Stimulated activated CD4-positive, alpha-beta T cell treated with anti-CD3 and anti-CD28 coated beads, Interleukin-4, amount 100 ng/mL, for 48 hours (primary cell): ENCODE data around the gene ATAD3A.
"Not testable (repeated sequence)": the region's sequence is repeated elsewhere in the genome, so short reads cannot be mapped to it uniquely, and the experiment has no call there.

Experiments used
- DNase-seq, 2 donors: peaks; one replicate each; pipeline ENCODE4 v3.0.0-alpha.2; 2020; ENCODE audit warnings: low read depth in 2 of 2

Gene ATAD3A

DNA sequence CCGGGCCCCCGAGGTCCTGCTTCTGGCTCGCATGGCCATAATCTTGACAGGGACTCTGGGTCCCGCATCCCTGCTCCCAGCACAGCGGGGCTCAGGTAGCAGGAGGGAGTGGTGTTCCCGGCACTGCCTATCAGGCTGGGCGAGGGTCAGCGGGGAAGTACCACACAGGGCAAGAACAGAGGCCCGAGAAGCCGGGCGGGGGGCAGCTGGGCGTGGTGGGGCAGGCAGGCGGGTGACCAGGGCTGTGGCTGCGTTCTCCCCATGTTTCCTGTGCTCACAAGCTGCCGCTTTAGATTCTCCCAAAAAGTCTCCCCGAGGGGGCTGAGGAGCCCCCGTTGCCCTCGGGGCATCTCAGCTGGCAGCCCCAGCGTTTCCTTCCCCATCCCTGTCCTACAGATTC, 22.1 kb upstream of the ATAD3A start:
- DNase-seq, result no peak

DNA sequence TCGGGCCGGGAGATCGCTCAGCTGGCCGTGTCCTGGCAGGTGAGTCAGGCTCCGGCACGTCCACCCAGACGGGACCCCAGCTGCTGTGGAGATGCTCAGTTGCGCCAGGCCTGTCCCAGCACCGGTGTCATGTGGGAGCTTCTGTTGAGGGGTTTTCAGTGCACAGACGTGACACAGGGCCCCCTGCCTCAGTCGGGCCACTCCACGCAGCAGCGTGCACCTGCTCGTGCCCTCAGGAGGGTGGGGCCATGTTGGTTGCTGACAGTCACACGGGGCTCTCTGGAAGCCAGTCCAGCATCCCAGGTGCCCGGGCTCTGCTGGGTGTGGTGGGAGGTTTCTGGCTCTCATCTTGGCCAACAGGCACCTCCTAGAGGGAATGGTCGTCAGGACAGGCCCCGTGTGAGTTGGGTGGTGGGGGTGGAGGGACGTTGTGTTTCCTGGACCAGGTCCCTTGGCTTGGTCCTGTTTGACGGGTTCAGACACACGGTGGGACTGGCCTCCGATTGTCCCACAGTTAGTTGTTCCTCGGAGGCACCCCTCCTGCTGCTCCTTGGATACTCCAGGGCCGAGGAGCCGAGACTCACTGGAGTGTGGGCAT, 21.2 kb upstream of the ATAD3A start:
- DNase-seq, result no peak

DNA sequence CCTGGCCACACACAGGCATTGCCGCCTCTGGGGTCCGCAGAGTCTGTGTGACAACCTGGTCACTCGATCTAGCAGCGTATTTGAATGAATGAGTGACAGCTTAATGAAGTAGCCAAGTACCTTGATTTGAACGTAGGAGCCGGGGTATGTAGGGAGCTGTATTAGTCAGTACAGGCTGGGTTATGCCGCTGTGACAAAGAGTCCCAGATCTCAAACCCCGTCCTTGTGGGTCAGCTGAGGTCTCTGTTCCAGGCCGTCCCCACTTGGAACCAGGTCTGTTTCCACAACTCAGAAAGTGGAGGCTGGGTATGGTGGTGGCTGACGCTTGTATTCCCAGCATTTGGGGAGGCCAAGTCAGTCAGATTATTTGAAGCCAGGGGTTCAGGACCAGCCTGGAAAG, 20.4 kb upstream of the ATAD3A start:
- DNase-seq, result no peak

DNA sequence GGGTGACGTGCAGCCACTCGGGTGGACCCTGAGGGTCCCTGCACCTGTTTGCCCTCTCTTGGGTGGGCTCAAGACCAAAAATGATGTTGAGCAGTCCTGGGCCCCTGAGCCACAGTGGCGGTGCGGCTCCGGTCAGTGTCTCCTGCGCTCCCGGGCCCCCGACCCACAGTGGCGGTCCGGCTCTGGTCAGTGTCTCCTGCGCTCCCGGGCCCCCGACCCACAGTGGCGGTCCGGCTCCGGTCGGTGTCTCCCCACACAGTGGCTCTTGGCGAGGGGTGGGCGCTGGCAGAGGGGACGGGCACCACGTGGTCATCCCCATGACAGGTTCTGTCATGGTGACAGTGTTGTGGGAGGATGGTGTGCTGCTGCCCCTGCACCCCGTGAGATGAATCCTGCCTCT, 17.7 kb upstream of the ATAD3A start:
- DNase-seq, result not testable (repeated sequence)

DNA sequence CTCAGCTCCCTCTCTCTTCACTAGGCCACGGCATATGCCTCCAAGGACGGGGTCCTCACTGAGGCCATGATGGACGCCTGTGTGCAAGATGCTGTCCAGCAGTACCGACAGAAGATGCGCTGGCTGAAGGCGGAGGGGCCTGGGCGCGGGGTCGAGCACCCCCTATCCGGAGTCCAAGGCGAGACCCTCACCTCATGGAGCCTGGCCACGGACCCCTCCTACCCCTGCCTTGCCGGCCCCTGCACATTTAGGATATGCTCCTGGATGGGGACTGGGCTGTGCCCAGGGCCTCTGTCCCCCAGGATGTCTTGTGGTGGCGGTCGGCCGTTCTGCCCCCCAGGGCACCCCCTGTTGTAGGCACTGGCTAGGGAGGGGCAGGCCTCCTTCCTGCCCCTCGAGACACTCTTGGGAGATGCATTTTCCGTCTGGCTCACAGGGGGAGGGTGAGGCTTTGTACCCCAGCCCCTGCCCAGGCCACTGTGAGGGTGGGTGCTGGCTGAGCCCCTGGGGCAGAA, 16.4 kb upstream of the ATAD3A start:
- DNase-seq, result not testable (repeated sequence)

DNA sequence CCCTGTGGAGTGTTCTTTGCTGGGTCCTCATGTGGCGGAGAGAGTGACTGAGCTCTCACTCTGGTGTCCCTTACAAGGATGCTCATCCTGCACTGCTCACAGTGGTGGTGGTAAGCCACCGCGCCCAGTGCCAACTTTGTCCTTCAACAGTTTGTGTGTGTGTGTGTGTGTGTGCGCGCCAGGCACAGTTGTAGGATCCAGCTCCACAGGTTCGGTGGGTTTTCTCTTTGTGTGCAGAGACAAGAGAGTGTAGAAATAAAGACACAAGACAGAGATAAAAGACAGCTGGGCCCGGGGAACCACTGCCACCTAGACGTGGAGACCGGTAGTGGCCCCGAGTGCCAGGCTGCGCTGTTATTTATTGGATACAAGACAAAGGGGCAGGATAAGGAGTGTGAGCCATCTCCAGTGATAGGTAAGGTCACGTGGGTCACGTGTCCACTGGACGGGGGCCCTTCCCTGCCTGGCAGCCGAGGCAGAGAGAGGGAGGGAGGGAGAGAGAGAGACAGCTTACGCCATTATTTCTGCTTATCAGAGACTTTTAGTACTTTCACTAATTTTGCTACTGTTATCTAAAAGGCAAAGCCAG, 7.1 kb upstream of the ATAD3A start:
- peak; percentile 70 to 75 for DNase-seq

DNA sequence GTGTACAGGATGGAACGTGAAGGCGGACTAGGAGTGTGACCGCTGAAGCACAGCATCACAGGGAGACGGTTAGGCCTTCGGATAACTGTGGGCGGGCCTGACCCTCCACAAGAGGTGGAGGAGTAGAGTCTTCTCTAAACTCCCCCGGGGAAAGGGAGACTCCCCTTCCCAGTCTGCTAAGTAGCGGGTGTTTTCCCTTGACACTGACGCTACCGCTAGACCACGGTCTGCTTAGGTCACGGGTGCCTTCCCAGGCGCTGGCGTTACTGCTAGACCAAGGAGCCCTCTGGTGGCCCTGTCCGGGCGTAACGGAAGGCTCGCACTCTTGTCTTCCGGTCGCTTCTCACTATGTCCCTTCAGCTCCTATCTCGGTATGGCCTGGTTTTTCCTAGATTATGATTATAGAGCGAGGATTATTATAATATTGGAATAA, 6.6 kb upstream of the ATAD3A start:
- peak; percentile 15 to 25 for DNase-seq

DNA sequence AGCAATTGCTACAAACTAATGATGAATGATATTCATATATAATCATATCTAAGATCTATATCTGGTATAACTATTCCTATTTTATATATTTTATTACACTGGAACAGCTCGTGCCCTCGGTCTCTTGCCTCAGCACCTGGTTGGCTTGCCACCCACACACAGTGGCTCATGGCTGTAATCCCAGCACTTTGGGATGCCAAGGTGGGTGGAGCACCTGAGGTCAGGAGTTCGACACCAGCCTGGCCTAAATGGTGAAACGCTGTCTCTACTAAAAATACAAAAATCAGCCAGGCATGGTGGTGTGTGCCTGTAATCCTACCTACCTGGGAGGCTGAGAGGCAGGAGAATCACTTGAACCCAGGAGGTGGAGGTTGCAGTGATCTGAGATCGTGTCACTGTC, 6.2 kb upstream of the ATAD3A start:
- DNase-seq, result not testable (repeated sequence)

DNA sequence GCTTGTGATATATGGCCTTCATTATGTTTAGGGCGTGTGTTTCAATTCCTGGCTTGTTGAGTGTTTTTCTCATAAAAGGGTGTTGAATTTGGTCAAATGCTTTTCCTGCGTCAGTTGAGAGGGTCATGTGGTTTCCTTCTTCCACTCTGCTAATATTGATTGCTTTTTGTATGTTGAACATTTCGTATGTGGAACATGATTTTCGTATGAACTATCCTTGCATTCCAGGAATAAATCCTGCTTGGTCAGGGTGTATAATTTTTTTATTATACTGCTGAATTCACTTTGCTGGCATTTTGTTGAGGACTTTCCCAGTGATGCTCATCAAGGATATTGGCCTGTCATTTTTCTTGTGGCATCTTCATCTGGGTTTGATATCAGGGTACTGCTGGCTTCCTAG, 4.7 kb upstream of the ATAD3A start:
- DNase-seq, result no peak

DNA sequence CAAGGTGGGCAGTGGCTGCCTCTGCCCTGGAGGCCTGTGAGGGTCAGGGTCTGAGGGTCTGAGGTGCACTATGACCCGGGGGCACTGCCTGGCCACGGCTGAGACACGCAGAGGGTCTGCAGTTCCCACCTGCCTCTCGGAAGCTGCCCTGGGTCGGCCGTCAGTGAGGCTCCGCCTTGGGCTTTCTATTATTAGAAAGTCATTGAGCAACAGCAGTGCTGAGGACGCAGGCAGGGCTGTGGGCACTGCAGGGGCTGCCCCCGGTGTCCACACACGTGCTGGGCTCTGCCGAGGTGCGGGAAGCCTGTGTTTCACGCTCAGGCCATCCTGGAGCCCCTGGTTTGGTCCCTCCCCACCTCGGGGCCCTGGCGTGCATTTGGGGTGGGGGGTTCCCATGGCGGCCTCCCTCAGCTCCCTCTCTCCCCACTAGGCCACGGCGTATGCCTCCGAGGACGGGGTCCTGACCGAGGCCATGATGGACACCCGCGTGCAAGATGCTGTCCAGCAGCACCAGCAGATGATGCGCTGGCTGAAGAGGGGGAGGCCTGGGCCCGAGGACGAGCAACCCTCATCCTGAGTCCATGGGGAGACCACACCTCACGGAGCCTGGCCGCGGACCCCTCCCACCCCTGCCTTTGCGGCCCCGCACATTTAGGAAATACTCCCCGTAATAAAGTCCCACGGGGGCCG, 3.0 kb upstream of the ATAD3A start:
- not testable (repeated sequence) for DNase-seq

DNA sequence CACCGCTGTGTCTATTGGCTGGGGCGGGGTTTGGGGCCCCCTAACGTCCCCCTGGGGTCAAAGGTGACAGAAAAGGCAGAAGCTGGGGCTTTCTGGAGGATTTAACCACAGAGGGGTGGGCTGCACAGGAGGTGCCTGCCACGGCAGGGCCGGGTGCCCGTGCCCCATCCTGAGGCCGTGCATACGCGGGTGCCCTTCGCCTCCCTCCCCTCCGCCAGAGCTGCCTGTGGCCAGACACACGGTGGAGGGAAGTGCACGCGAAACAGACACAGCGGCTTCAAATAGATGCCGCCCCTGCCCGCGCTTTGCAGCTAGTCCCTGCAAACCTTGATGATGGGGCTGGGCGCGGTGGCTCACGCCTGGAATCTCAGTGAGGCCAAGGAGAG, 2.5 kb upstream of the ATAD3A start:
- not testable (repeated sequence) for DNase-seq

DNA sequence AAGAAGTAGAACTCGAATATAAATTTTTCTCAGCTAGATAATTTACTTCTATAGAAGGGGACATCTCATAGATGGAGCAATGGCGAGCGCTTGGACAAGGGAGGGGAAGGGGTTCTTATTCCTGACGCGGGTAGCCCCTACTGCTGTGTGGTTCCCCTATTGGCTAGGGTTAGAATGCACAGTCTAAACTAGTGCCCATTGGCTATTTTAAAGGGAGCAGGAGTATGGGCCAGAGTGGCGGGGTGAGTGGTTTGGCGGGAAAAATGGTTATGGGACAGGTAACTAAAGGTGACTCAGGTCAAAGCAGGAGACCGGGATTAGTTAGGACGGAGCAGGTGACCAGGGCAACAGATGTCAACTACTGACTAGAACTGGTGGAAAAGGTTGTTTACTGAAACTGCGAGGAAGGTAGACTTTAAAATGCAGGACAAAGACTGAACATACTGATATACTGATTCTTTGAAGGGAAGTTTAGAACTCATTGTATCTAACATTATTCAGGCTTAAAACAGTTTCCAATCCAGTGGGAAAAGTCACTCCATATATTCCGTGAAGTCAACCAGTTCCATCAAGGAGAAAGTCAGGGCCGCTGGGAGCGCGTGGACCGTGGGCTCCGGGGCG, 940 bp upstream of the ATAD3A start:
- DNase-seq, result peak in 1 of 2 donors; percentile 9

DNA sequence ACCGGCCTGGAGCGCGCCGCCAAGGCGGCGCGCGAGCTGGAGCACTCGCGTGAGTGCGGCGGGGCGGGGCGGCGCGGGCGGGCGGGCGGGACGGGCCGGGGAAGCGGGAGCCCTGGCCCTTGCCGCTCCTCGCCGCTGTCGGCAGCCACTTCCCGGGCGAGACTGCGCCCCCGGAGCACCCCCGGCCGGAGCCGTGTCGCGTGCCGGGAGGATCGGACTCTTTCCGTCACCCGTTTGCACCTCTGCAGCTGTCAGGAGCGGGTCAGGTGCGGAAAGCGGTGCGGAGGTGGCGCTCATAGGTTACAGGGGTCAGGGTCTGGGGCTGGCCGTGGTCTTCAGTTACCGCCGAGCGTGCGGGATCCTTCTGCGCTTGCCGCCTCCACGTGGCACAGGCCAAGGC, 463 bp downstream of the ATAD3A start:
- DNase-seq, result not testable (repeated sequence)

DNA sequence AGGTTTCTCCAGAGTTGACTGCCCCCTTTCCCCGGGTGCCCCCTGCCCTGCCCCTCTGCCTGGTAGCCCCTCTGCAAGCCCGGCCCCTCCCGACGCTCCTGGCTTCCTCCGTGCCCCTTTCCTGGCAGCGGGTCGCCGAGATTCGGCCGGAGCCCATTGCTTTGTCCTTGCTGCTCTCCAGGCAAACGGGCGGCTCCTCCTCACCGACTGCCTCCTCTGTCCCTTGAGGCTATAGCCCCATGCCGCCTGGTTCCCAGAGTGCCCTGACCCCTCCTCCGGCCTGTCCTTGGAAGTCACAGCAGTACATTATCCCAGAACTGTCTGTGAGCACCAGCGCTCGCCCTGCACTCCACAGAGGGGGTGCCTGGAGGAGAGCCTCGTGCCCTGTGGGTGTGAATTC, 1.7 kb downstream of the ATAD3A start:
- not testable (repeated sequence) for DNase-seq

DNA sequence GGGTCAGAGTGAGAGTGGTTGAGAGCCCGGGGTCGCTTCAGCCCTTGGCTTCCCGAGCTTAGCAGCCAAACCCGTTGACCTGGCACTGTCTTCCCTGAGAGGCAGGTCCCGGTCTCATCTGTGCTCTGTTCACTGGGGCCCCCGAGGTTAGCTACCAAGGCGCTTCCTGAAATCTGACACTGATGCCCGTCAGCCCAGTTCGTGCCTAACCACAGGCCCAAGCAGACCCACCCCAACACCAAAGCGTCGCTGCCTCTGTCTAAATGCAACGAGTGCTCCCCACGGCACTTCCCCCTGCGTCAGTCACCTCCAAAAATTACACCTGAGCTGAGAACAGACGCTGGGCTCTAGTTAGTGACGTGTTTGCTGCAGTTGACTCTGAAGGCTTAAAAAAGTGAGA, 2.4 kb downstream of the ATAD3A start:
- DNase-seq, result not testable (repeated sequence)

DNA sequence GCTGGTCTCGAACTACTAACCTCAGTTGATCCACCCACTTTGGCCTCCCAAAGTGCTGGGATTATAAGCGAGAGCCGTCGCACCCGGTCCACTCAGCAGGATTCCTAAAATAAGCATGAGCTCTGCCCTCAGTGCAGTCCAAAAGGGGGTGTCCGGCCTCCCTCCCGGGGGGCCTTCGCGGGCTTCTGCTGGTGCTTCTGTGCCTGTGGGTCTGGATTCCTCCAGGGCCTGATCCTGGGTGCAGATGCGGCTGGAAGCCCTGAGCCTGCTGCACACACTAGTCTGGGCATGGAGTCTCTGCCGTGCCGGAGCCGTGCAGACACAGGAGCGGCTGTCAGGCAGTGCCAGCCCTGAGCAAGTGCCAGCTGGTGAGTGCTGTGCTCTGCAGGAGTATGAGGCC, 5.0 kb downstream of the ATAD3A start:
- DNase-seq, result not testable (repeated sequence)

DNA sequence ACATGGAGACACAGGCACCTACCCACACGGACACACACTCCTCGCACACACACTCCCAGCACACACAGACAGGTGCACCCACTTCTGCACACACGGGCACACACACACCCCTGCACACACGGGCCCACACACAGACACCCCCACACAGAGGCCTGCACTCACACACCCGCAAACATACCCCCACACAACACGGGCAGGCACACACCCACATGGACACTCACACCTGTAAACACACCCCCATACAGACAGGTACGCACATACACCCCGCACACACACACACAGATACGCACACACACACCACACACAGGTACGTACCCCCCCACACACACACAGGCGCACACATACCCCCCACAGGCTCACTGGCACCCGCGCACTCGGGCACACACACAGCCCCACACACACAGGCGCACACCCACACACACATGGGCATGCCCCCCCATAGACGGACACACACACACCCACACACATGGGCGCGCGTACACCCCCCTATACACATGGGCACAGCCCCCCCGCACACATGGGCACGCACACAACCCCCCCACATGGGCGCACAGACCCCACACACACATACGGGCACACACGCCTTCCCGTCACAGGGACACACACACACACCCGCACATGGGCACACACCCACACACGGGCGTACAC, 6.1 kb downstream of the ATAD3A start:
- no peak for DNase-seq

DNA sequence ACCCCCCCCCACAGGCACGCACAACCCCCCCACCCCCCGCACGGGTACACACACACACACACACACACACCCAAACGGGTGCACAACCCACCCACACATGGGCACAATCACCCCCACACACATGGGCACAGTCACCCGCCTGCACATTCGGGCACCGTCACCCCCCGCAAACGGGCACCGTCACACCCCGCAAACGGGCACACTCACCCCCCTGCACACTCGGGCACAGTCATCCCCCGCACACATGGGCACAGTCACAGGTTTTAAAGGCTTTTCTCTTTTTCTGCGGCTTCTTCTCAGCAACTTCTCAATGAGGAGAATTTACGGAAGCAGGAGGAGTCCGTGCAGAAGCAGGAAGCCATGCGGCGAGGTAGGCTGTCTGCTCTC, 6.7 kb downstream of the ATAD3A start:
- not testable (repeated sequence) for DNase-seq

DNA sequence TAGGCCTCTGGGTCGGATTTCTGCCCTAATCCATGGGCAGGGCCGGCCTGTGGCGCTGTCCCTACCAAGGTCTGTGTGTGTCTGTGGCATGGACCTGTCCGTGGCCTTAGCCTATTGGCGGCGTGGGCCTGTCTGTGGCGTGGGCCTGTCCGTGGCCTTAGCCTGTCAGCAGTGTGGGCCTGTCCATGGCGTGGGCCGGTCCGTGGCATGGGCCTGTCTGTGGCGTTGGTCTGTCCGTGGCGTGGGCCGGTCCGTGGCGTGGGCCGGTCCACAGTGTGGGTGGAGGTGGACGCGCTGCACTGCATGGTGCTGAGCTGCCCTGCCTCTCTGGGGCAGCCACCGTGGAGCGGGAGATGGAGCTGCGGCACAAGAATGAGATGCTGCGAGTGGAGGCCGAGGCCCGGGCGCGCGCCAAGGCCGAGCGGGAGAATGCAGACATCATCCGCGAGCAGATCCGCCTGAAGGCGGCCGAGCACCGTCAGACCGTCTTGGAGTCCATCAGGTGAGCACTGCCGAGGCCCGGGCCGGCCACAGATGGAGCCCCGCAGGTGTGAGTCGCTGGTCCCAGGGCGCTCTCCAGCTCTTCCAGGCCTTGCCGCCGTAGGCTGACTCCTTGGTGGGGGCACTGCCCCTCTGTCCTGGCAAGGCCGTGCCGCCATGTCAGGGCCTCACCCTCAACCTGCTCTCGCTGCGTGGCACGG, 8.0 kb downstream of the ATAD3A start:
- not testable (repeated sequence) for DNase-seq

DNA sequence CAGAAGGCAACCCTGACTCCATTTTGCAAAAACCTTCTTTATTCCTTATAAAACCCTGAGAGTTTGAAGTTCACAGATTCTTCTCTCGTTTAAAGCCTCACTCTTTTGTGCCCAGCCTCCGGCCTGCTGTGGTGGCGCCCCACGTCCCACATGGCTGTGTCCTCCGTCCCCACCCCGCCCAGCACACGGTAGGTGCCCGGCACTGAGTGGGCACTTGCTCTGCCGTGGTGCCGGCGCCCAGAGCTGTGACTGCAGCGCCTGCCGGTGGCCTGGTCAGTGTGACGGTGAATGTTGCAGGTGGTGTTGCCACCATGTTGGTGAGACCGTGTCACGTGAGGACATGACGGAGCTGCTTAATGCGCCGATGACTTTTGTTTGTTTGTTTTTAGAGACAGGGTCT, 9.4 kb downstream of the ATAD3A start:
- no peak for DNase-seq

DNA sequence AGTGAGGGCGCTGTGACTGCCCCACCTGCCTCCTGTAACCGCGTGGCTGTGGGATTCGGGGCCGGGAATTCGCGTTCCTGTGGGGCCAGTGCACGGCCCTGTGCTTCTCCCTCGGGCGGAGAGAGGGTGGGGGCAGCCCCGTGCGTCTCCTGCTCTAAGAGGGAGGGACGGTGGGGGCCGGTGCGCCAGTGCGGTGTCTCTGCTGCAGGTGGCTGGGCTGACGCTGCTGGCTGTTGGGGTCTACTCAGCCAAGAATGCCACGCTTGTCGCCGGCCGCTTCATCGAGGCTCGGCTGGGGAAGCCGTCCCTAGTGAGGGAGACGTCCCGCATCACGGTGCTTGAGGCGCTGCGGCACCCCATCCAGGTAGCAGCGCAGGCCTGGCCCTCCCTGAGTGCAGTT, 10.6 kb downstream of the ATAD3A start:
- not testable (repeated sequence) for DNase-seq
